Pancreas (tissue), 10 donors: Measurements from ENCODE around the gene ITPK1. TPM values are rescaled to one million over a fixed set of nuclear protein-coding genes. Genes with fewer than 3 reads are reported as not detected.
A peak's percentile ranks its signal among the peaks of the same experiment; 100 is the strongest.

ENCODE experiments used
- ATAC-seq, 4 donors: fragments of 200-7000 bp; cut with Tn5 transposase; one replicate each; pipeline versions ENCODE4 v1.8.0 to v1.9.1; 2020; ENCODE audit warnings: mild to moderate bottlenecking in 4 of 4, moderate library complexity in 4 of 4
- DNase-seq, 6 donors: peaks; one replicate each; pipeline ENCODE4 v3.0.0-alpha.2; 2020
- FAIRE-seq: peaks from 2 replicates; lab custom pipeline; 2012; peaks lifted over from hg19 to GRCh38; lab: Jason Lieb, UNC
- H3K27ac ChIP-seq, 4 donors: fragments of 200-600 bp; sonication (generic); 1 replicate in 3 of 4; 2 replicates in 1 of 4; pipeline versions ENCODE4 v1.5.0 to v1.8.0; 2020
- H3K27me3 ChIP-seq, 4 donors: fragments of 200-600 bp; one replicate each; pipeline ENCODE4 v1.8.0; 2021
- H3K36me3 ChIP-seq, 3 donors: fragments of 200-600 bp; sonication (generic) in 1 of 3; one replicate each; pipeline versions ENCODE4 v1.5.0 to v1.8.0; 2020 to 2021
- H3K4me1 ChIP-seq, 3 donors: fragments of 200-600 bp; one replicate each; pipeline ENCODE4 v1.8.0; 2021
- H3K4me3 ChIP-seq, 4 donors: fragments of 200-600 bp; sonication (generic) in 2 of 4; one replicate each; pipeline versions ENCODE4 v1.5.0 to v1.8.0; 2020 to 2021
- H3K9me3 ChIP-seq, 4 donors: fragments of 200-600 bp; one replicate each; pipeline ENCODE4 v1.8.0; 2021
- WGBS, 2 donors: extraction: QIAGEN DNeasy Blood & Tissue Kit; methylation state at CpG; one replicate each; pipeline ENCODE4 v1.1.7; 2013; 5-methylcytosine and 5-hydroxymethylcytosine counted together
- intact Hi-C, 3 donors: fragments of 100-400 bp; cut with DNase I; formaldehyde crosslinking; loops; one replicate each; pipeline versions ENCODE4 v1.11.1 to v1.14.2; 2022
- polyA plus RNA-seq, 2 donors: library from polyadenylated mRNA; stranded (reverse); fragments of 200-250 nt; gene quantifications; one replicate each; pipeline ENCODE4 v1.2.3, GENCODE V29; 2013
- total RNA-seq, 6 donors: library from RNA; stranded (reverse); fragmentation: NEBNext Ultra II Directional in 4 of 6; extraction: Animal tissue kit (Norgen Biotek cat#: 25700) in 4 of 6; gene quantifications; one replicate each; pipeline versions ENCODE4 v1.2.1 to v1.2.4, GENCODE V29; 2021 to 2023
- TF ChIP-seq, protein P1 (sequence below), 4 donors: fragments of 200-600 bp; sonication (generic) in 3 of 4; IDR thresholded peaks; one replicate each; pipeline versions ENCODE4 v1.5.0 to v1.8.0; 2021; ENCODE audit warnings: antibody characterized with exemption in 4 of 4
- donor health status: healthy with polysubstance abuse.
- donor health status: DM: no; HTN: no; CAD: no; lungs with moderate emphysema.
- donor health status: DM: no; HTN: no; CAD: no.
- donor health status: control.
- donor health status: control.
- donor health status: Bipolar disorder and iron deficiency.
- donor health status: DM: yes; HTN: yes; CAD: no.
- donor health status: DM: no; HTN: no; CAD: no.
- donor health status: DM: no; HTN: no; CAD: no.
- donor health status: DM: yes; HTN: yes; CAD: no.

Gene ITPK1
- total and polyA plus RNA-seq, 8 donors, result 23.2 to 38.3 (median 33.0) TPM

DNA sequence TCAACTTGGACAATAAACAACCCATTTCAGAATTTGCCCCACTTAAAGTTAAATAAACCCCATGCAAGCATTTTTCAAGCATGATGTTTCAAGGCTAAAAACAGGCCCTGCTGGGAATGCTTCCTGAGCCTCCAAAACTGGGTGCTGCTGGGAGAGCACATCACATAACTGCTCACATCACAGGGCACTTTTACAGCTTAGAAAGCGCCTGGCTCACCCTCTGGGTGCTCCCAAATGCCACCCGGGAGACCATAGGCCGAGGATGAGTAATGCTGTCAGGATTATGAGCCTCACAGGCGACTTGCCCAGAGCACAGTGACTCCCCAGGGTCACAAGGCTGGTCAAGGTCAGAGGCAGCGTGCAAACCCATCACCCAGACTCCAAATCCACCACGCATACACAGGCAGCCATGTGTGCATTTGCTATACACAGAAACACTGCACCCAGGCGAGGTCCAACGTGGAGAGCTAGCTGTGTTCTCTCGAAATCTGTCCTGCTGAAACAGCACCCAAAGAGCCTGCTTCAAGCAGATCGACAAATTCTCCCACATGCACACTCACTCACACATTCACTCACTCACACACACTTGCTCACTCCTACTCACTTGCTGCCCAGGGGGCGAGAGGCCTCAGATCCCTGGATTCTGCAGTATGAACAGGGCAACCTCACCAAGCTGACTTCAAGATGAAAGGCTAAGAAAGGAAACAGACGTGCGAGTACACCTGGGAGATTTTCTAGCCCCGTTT, 58.7 kb downstream of the ITPK1 start:
- H3K9me3 ChIP-seq, result no peaks in the 10 kb centered on the region
- peak in 3 of 4 donors; percentile 13 to 42 (median 39) for ATAC-seq
- 69 to 76% methylated on average over 14 of the region's 14 CpGs for WGBS, 2 donors
- H3K27ac ChIP-seq, result no peak overlapping the region
- FAIRE-seq, result no peak
- intact Hi-C loops, result no loop called here
- peaks cover 9 to 18% (median 10%) of the 10 kb centered on the region in 3 donors for H3K4me1 ChIP-seq
- TF ChIP-seq, protein P1, sequence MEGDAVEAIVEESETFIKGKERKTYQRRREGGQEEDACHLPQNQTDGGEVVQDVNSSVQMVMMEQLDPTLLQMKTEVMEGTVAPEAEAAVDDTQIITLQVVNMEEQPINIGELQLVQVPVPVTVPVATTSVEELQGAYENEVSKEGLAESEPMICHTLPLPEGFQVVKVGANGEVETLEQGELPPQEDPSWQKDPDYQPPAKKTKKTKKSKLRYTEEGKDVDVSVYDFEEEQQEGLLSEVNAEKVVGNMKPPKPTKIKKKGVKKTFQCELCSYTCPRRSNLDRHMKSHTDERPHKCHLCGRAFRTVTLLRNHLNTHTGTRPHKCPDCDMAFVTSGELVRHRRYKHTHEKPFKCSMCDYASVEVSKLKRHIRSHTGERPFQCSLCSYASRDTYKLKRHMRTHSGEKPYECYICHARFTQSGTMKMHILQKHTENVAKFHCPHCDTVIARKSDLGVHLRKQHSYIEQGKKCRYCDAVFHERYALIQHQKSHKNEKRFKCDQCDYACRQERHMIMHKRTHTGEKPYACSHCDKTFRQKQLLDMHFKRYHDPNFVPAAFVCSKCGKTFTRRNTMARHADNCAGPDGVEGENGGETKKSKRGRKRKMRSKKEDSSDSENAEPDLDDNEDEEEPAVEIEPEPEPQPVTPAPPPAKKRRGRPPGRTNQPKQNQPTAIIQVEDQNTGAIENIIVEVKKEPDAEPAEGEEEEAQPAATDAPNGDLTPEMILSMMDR (IDR thresholded peaks at IDR 0.05), result no peak
- H3K27me3 ChIP-seq, result no peaks in the 10 kb centered on the region
- peak in 1 of 6 donors; percentile 24 for DNase-seq
- no peaks in the 10 kb centered on the region for H3K36me3 ChIP-seq
- H3K4me3 ChIP-seq, result no peak overlapping the region

DNA sequence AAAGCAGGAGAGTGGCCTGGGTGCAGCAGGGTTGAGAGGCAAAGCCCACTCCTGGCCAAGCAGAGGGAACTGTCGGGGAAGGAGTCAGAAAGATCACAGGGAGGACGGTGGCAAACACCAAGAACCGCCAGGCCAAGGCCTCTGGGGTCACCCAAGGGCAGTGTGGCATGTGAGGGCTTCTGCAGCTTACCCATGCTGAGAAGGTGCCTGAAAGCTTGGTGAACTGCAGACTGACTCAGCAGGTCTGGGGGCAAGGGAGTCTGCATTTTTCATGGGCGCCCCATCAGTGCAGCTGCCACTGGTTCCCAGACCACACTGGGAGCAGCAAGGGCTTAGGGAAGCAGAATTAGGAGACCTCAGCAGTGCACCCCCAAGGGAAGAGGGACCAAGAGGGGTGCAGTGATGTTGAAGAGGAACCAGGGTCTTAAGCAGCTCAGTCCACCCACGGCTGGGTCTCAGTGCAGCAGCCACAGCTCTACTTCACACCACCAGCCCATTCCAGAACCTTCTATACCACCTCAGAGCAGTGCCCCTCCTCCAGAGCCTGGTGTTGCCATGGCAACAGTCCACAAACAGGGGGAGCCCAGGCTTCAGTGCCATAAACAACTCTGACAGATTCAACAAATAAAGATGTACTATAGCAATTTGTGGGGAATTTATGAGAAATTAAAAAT, 59.4 kb downstream of the ITPK1 start:
- H3K4me1 ChIP-seq, result peaks cover 9 to 18% (median 10%) of the 10 kb centered on the region in 3 donors
- DNase-seq (peak in 1 of 6 donors; percentile 43), ATAC-seq (peak; percentile 30 to 43 (median 38)), FAIRE-seq (no peak)
- TF ChIP-seq, protein P1 (IDR thresholded peaks at IDR 0.05), result no peak
- no peaks in the 10 kb centered on the region for H3K27me3 ChIP-seq
- no peaks in the 10 kb centered on the region for H3K36me3 ChIP-seq
- no peak overlapping the region for H3K27ac ChIP-seq
- intact Hi-C loops, result no loop called here
- WGBS, 2 donors, result 50 to 53% methylated on average over 5 of the region's 5 CpGs
- no peak overlapping the region for H3K4me3 ChIP-seq
- no peaks in the 10 kb centered on the region for H3K9me3 ChIP-seq

DNA sequence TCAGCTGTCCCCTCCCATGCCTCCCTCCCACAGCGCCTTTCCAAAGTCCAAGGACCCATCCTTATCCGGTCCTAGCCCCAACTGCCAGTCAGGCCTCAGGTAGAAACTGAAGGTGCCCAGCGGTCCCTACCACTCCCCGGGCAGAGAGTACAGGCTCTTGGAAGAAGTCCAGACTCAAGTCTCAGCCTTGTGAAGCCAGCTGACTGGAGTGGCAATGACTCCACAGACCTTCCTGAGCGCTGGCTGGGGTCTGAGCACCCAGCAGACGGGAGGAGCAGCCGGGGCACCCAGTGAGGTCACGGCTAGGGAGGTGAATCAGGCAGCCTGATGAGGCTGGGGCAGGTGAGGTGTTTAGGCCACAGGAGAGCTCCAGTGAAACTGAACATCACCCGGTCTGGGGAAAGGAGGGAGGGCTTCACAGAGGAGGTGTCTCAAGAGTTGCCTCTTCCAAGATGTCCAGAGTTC, 60.0 kb downstream of the ITPK1 start:
- H3K36me3 ChIP-seq, result no peaks in the 10 kb centered on the region
- H3K9me3 ChIP-seq, result no peaks in the 10 kb centered on the region
- no peak overlapping the region for H3K4me3 ChIP-seq
- DNase-seq (peak in 2 of 6 donors; percentile 50 to 68), ATAC-seq (peak; percentile 60 to 74 (median 66)), FAIRE-seq (no peak)
- TF ChIP-seq, protein P1 (IDR thresholded peaks at IDR 0.05), result no peak
- no peaks in the 10 kb centered on the region for H3K27me3 ChIP-seq
- H3K27ac ChIP-seq, result no peak overlapping the region
- WGBS, 2 donors, result 45 to 46% methylated on average over 9 of the region's 9 CpGs
- intact Hi-C loops, result no loop called here
- peaks cover 9 to 18% (median 10%) of the 10 kb centered on the region in 3 donors for H3K4me1 ChIP-seq

DNA sequence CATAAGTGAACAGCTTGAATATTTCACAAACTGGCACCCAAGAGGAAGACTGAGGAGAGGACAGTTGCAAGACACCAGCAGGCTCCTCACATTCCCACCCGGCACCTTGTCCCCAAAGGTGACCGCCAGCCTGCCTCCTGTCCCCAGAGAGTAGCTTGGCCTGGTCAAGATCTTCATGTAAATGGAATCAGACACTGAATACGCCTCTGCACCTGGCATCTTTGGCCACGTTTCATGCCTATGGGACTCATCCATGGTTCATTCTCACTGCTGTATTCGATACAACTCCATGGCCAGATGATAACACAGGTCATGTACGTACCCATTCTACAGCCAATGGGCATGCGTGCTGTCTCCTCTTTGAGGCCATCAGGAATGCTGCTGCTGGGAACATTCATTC, 60.8 kb downstream of the ITPK1 start:
- intact Hi-C loops, result no loop called here
- ATAC-seq (no peak), DNase-seq (no peak), FAIRE-seq (no peak)
- TF ChIP-seq, protein P1 (IDR thresholded peaks at IDR 0.05), result no peak
- no peak overlapping the region for H3K4me3 ChIP-seq
- peaks cover 9 to 20% (median 15%) of the 10 kb centered on the region in 3 donors for H3K4me1 ChIP-seq
- H3K9me3 ChIP-seq, result no peaks in the 10 kb centered on the region
- 95 to 97% methylated on average over 7 of the region's 7 CpGs for WGBS, 2 donors
- no peaks in the 10 kb centered on the region for H3K36me3 ChIP-seq
- H3K27me3 ChIP-seq, result no peaks in the 10 kb centered on the region
- H3K27ac ChIP-seq, result no peak overlapping the region
